NT2/D1 (cell line): ENCODE results near the gene LSM12.

Experiments
- SUZ12 ChIP-seq: IDR thresholded peaks from 2 replicates; pipeline ENCODE4 v1.6.1; 2011; ENCODE audit not compliant: insufficient read length, insufficient read depth; ENCODE audit errors: extremely low read depth
- YY1 ChIP-seq: IDR thresholded peaks from 2 replicates; pipeline ENCODE4 v1.6.1; 2011; ENCODE audit not compliant: insufficient read length, insufficient read depth

- no peak for TF ChIP-seq YY1
- no peak for TF ChIP-seq SUZ12
Observed at GRCh38 chr17:44045486-44045885, 21.0 kb downstream of the LSM12 start.
